GM12878 (cell line): ENCODE measurements around the gene SLC23A1. TPM values are rescaled to one million over a fixed set of nuclear protein-coding genes. Genes with fewer than 3 reads are reported as not detected.
A peak's percentile ranks its signal among the peaks of the same experiment; 100 is the strongest.

Experiments
- ATAC-seq: fragments of 200-7000 bp; cut with Tn5 transposase; 3 replicates; pipeline ENCODE4 v1.9.1; 2020; ENCODE audit warnings: mild to moderate bottlenecking, moderate library complexity
- BruUV-seq: library from RNA; stranded (reverse); fragments of 400-500 nt; replicated peaks from 2 replicates; lab custom pipeline; 2021; lab: Mats Ljungman, UMichigan
- CTCF ChIA-PET: fragments of 300-600 bp; sonication (Branson Sonifier 250); formaldehyde crosslinking; extraction: SDS; loops from one replicate; lab custom pipeline; 2021; ENCODE audit warnings: inconsistent platforms; lab: Yijun Ruan, JAX
- POLR2A ChIA-PET: fragments of 350-600 bp; formaldehyde crosslinking; extraction: SDS; loops from one replicate; lab custom pipeline; 2021; ENCODE audit warnings: inconsistent platforms; lab: Charles Lee
- RAD21 ChIA-PET: fragments of 300-600 bp; sonication (Branson Sonifier 250); formaldehyde crosslinking; loops from one replicate; lab custom pipeline; 2023; ENCODE audit warnings: antibody characterized with exemption; ENCODE audit not compliant: unreplicated experiment; lab: Charles Lee
- SMC1A ChIA-PET: fragments of 300-600 bp; sonication (Branson Sonifier 250); formaldehyde crosslinking; loops from one replicate; lab custom pipeline; 2023; ENCODE audit not compliant: unreplicated experiment, uncharacterized antibody; lab: Charles Lee
- DNase-seq: peaks from one replicate; pipeline ENCODE4 v3.0.0-alpha.2; 2011; ENCODE audit warnings: low read depth, low spot score
- FAIRE-seq: peaks from 3 replicates; lab custom pipeline; 2011; peaks lifted over from hg19 to GRCh38; lab: Jason Lieb, UNC
- H2AFZ ChIP-seq: 2 replicates; pipeline ENCODE4 v1.6.0; 2011; ENCODE audit warnings: low read depth, low read length, control low read depth; ENCODE audit not compliant: control insufficient read depth
- H3K27ac ChIP-seq: 2 replicates; pipeline ENCODE4 v1.5.1; 2011; ENCODE audit warnings: control low read depth; ENCODE audit not compliant: control insufficient read depth, insufficient read depth
- H3K27me3 ChIP-seq, 2 experiments: replicated peaks in 1 of 2; 2 replicates each; pipeline versions ENCODE4 v1.6.0 to v1.6.1; 2011; ENCODE audit warnings: low read length in 1 of 2; ENCODE audit not compliant: control insufficient read depth in 2 of 2, insufficient read depth in 2 of 2
- H3K36me3 ChIP-seq, 2 experiments: 2 replicates each; pipeline ENCODE4 v1.5.1; 2011; ENCODE audit warnings: low read length in 1 of 2; ENCODE audit not compliant: control insufficient read depth in 2 of 2, insufficient read depth in 2 of 2
- H3K4me1 ChIP-seq: 2 replicates; pipeline ENCODE4 v1.6.1; 2011; ENCODE audit warnings: mild to moderate bottlenecking, low read length, moderate library complexity, mixed read lengths; ENCODE audit not compliant: control insufficient read depth, insufficient read depth
- H3K4me2 ChIP-seq: 2 replicates; pipeline ENCODE4 v1.6.0; 2011; ENCODE audit warnings: control low read depth; ENCODE audit not compliant: control insufficient read depth, insufficient read depth
- H3K4me3 ChIP-seq: fragments of 200-600 bp; sonication (generic); 2 replicates; pipeline ENCODE4 v1.5.1; 2016
- H3K79me2 ChIP-seq: 2 replicates; pipeline ENCODE4 v1.6.0; 2011; ENCODE audit warnings: low read length; ENCODE audit not compliant: control insufficient read depth, insufficient read depth
- H3K9ac ChIP-seq: 2 replicates; pipeline ENCODE4 v1.8.0; 2011; ENCODE audit warnings: low read length, control low read depth, mixed read lengths; ENCODE audit not compliant: control insufficient read depth, insufficient read depth
- H3K9me3 ChIP-seq: replicated peaks from 3 replicates; pipeline ENCODE4 v1.5.1; 2011; ENCODE audit warnings: mild to moderate bottlenecking, low read length; ENCODE audit not compliant: control insufficient read depth, insufficient read depth
- H4K20me1 ChIP-seq: 2 replicates; pipeline ENCODE4 v1.6.0; 2011; ENCODE audit not compliant: control insufficient read depth, insufficient read depth
- BMI1 ChIP-seq: fragments of 450-650 bp; IDR thresholded peaks from 2 replicates; pipeline ENCODE4 v1.6.1; 2016; ENCODE audit warnings: mild to moderate bottlenecking, moderate library complexity, borderline replicate concordance
- CBX3 ChIP-seq: fragments of 200-600 bp; sonication (generic); IDR thresholded peaks from 2 replicates; pipeline ENCODE4 v1.6.1; 2016; ENCODE audit warnings: low read depth, borderline replicate concordance
- CHD4 ChIP-seq: fragments of 200-600 bp; sonication (generic); IDR thresholded peaks from 2 replicates; pipeline ENCODE4 v1.6.1; 2016; ENCODE audit warnings: mild to moderate bottlenecking
- CUX1 ChIP-seq: IDR thresholded peaks from 2 replicates; pipeline ENCODE4 v1.6.1; 2012; ENCODE audit warnings: improper control_type of control experiment, low read depth, low read length; ENCODE audit not compliant: insufficient replicate concordance
- NBN ChIP-seq: fragments of 450-650 bp; IDR thresholded peaks from 2 replicates; pipeline ENCODE4 v1.6.1; 2016
- PML ChIP-seq: IDR thresholded peaks from 2 replicates; pipeline ENCODE4 v1.6.1; 2012; ENCODE audit warnings: low read length, inconsistent platforms
- POLR2AphosphoS5 ChIP-seq: IDR thresholded peaks from 2 replicates; pipeline ENCODE4 v1.6.1; 2011; ENCODE audit warnings: mild to moderate bottlenecking, low read length, inconsistent platforms
- SPI1 ChIP-seq: IDR thresholded peaks from 2 replicates; pipeline ENCODE4 v1.6.1; 2011; ENCODE audit warnings: low read depth, mild to moderate bottlenecking, low read length, moderate library complexity, borderline replicate concordance; ENCODE audit not compliant: insufficient read depth
- TARDBP ChIP-seq: IDR thresholded peaks from 2 replicates; pipeline ENCODE4 v1.6.1; 2016; ENCODE audit warnings: borderline replicate concordance
- TCF12 ChIP-seq: IDR thresholded peaks from 2 replicates; pipeline ENCODE4 v1.6.1; 2011; ENCODE audit warnings: low read depth, mild to moderate bottlenecking, low read length
- TCF7 ChIP-seq: IDR thresholded peaks from 2 replicates; pipeline ENCODE4 v1.6.1; 2014; ENCODE audit warnings: antibody characterized with exemption, borderline replicate concordance
- WGBS: methylation state at CpG from one replicate; pipeline ENCODE4 v1.1.6; 2016; ENCODE audit warnings: low lambda C conversion rate; ENCODE audit not compliant: insufficient replicate concordance, insufficient coverage; ENCODE audit errors: missing lambda C conversion rate; 5-methylcytosine and 5-hydroxymethylcytosine counted together
- in situ Hi-C: fragments of 300-500 bp; cut with MboI; formaldehyde crosslinking; loops from 9 replicates; pipeline ENCODE4 v1.14.3; 2018; ENCODE audit warnings: mixed read lengths
- intact Hi-C: fragments of 100-400 bp; cut with micrococcal nuclease; formaldehyde crosslinking; loops from one replicate; pipeline ENCODE4 v1.14.2; 2022; ENCODE audit not compliant: unreplicated experiment
- polyA plus RNA-seq, 11 experiments: library from polyadenylated mRNA; depleted of rRNA in 4 of 11; unstranded in 6 of 11; stranded (reverse) in 5 of 11; fragments of >200 nt; fragmentation: Nextera tagmentation in 4 of 11; fragmentation: Illumina TruSeq in 1 of 11; extraction: Ambion mirVana in 4 of 11; extraction: Trizol in 1 of 11; gene quantifications; 1 replicate in 1 of 11; 2 replicates in 10 of 11; pipeline versions ENCODE4 v1.2.1 to v1.2.3, GENCODE V29; 2011 to 2016; ENCODE audit warnings: inconsistent platforms in 2 of 11, missing spikeins in 2 of 11, low read depth in 1 of 11
- total RNA-seq, 4 experiments: library from RNA; depleted of rRNA in 3 of 4; stranded (reverse); fragments of >200 nt in 3 of 4; fragmentation: Illumina TruSeq in 1 of 4; extraction: Trizol in 1 of 4; gene quantifications; 2 replicates each; pipeline versions ENCODE4 v1.2.1 to v1.2.3, GENCODE V29; 2013 to 2021

SLC23A1 gene
- total and polyA plus RNA-seq, 10 of the 15 experiments (the other 5 are each of a cell fraction or from before 2014, with no cell fraction given) = 0.35 to 4.7 (median 1.6) TPM

DNA sequence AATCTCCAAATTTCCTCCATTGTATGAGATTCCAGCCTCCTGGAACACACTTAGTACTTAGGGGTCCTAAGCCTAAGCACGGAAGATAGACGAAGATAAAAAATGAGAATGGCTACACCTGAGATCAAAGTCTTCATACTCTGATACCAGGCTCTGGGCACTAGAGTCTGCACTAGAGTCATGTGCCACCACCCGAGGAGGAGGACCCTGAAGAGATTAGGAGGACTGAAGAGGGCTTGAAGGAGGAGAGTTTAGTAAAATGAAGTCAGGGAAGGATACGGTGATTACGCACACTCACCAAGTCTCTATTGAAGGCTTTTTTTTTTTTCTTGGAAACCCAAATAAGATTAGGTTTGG, 21.4 kb upstream of the SLC23A1 start:
- BruUV-seq = TSS peak; percentile 45
- intact Hi-C loops = loop anchor here (2.0 kb wide), 1 partner anchor 42 kb away; no protein-coding TSS in a partner anchor
- H3K9ac ChIP-seq = peak overlapping the region; percentile 66; the same call in 1 of the 2 replicates

More for the DNA sequence above, 21.4 kb upstream of the SLC23A1 start:
- 80% methylated on average over 5 of the region's 5 CpGs for WGBS
- H3K27ac ChIP-seq = peak overlapping the region; percentile 83
- in situ Hi-C loops = no loop called here
- TF ChIP-seq CBX3 (no peak), CUX1 (no peak), TARDBP (no peak), TCF7 (no peak), NBN (no peak), POLR2AphosphoS5 (no peak), BMI1 (no peak), PML (no peak), TCF12 (no peak), SPI1 (no peak), CHD4 (no peak)
- no peaks in the 10 kb centered on the region for H3K27me3 ChIP-seq
- DNase-seq (no peak), ATAC-seq (no peak), FAIRE-seq (no peak)
- ChIA-PET SMC1A (interaction anchor here (1.0 to 5.0 kb wide), 4 partner anchors 10 to 62 kb away, joined by 3 to 19 read pairs (median 10); partner anchors contain the start of genes MZB1 and PAIP2), RAD21 (interaction anchor here (1.4 to 3.1 kb wide), 5 partner anchors 11 to 129 kb away, joined by 3 to 17 read pairs (median 10); partner anchors contain the start of genes DNAJC18 and MZB1), CTCF (interaction anchor here (0.9 to 3.5 kb wide), 8 partner anchors 9 to 229 kb away, joined by 3 to 26 read pairs (median 4); partner anchors contain the start of genes DNAJC18 and MZB1), POLR2A (interaction anchor here (0.7 to 7.0 kb wide), 9 partner anchors 11 to 1558 kb away, joined by 3 to 74 read pairs (median 4); partner anchors contain the start of genes DNAJC18 and MZB1)
- peak overlapping the region; percentile 85 for H3K4me2 ChIP-seq
- no peaks in the 10 kb centered on the region; a peak in 1 of 4 replicates for H3K36me3 ChIP-seq
- no peaks in the 10 kb centered on the region; the same call in 2 of the 3 replicates for H3K9me3 ChIP-seq
- peak overlapping the region; percentile 23; the same call in 1 of the 2 replicates for H3K4me3 ChIP-seq
- peaks cover 30% of the 10 kb centered on the region for H3K4me1 ChIP-seq
- peaks cover 3% of the 10 kb centered on the region; the same call in 1 of the 2 replicates for H3K79me2 ChIP-seq
- H2AFZ ChIP-seq = peak overlapping the region; percentile 83
- H4K20me1 ChIP-seq = no peaks in the 10 kb centered on the region
